PC-9 (cell line): ENCODE measurements around the gene NID2. TPM values are rescaled to one million over a fixed set of nuclear protein-coding genes. Genes with fewer than 3 reads are reported as not detected.

Experiments used
- BruUV-seq: library from RNA; stranded (reverse); fragments of 400-500 nt; replicated peaks from 2 replicates; lab custom pipeline; 2021; lab: Mats Ljungman, UMichigan
- CTCF ChIA-PET: fragments of 300-600 bp; sonication (Branson Sonifier 250); formaldehyde crosslinking; loops from one replicate; lab custom pipeline; 2022; ENCODE audit warnings: antibody characterized with exemption; lab: Charles Lee
- POLR2A ChIA-PET: fragments of 300-600 bp; sonication (Branson Sonifier 250); formaldehyde crosslinking; loops from one replicate; lab custom pipeline; 2022; ENCODE audit warnings: antibody characterized with exemption; ENCODE audit not compliant: unreplicated experiment; lab: Charles Lee
- DNase-seq, 2 experiments: peaks; one replicate each; pipeline versions ENCODE4 v3.0.0 to v3.0.0-alpha.2; 2015 to 2022; ENCODE audit warnings: mixed read lengths in 1 of 2
- H2AFZ ChIP-seq: fragments of 200-600 bp; sonication (generic); 2 replicates; pipeline ENCODE4 v1.8.1; 2017; ENCODE audit warnings: antibody characterized with exemption
- H3F3A ChIP-seq: fragments of 200-600 bp; sonication (generic); 2 replicates; pipeline ENCODE4 v1.8.1; 2017; ENCODE audit warnings: antibody characterized with exemption, mild to moderate bottlenecking, low read depth; ENCODE audit not compliant: insufficient read depth
- H3K27ac ChIP-seq: fragments of 200-600 bp; sonication (generic); 2 replicates; pipeline ENCODE4 v1.6.1; 2016; ENCODE audit warnings: mixed run types
- H3K27me3 ChIP-seq: fragments of 200-600 bp; sonication (generic); 2 replicates; pipeline ENCODE4 v1.6.1; 2016; ENCODE audit warnings: low read depth, mixed run types; ENCODE audit not compliant: insufficient read depth
- H3K36me3 ChIP-seq: fragments of 200-600 bp; sonication (generic); 2 replicates; pipeline ENCODE4 v1.6.1; 2016; ENCODE audit warnings: low read depth, mixed run types
- H3K4me1 ChIP-seq: fragments of 200-600 bp; sonication (generic); replicated peaks from 2 replicates; pipeline ENCODE4 v1.6.1; 2016; ENCODE audit warnings: mixed run types; ENCODE audit not compliant: insufficient read depth
- H3K4me2 ChIP-seq: fragments of 200-600 bp; sonication (generic); 2 replicates; pipeline ENCODE4 v1.6.1; 2017; ENCODE audit warnings: mixed run types
- H3K4me3 ChIP-seq: fragments of 200-600 bp; sonication (generic); 2 replicates; pipeline ENCODE4 v1.6.1; 2016; ENCODE audit warnings: mixed run types
- H3K79me2 ChIP-seq: fragments of 200-600 bp; sonication (generic); 2 replicates; pipeline ENCODE4 v1.6.1; 2017; ENCODE audit warnings: low read depth, mixed run types
- H3K9me2 ChIP-seq: fragments of 200-600 bp; sonication (generic); 2 replicates; pipeline ENCODE4 v1.8.1; 2017; ENCODE audit warnings: mild to moderate bottlenecking; ENCODE audit not compliant: insufficient read depth
- H3K9me3 ChIP-seq: fragments of 200-600 bp; sonication (generic); 2 replicates; pipeline ENCODE4 v1.8.1; 2016; ENCODE audit warnings: low read depth; ENCODE audit not compliant: insufficient read depth
- H4K20me1 ChIP-seq: fragments of 200-600 bp; sonication (generic); 2 replicates; pipeline ENCODE4 v1.8.1; 2017; ENCODE audit not compliant: insufficient read depth
- CTCF ChIP-seq: fragments of 200-600 bp; sonication (generic); conservative IDR thresholded peaks from 2 replicates; pipeline ENCODE4 v1.6.1; 2017; ENCODE audit warnings: mixed run types, antibody characterized with exemption, mild to moderate bottlenecking, moderate library complexity
- EZH2 ChIP-seq: fragments of 200-600 bp; sonication (generic); IDR thresholded peaks from 2 replicates; pipeline ENCODE4 v1.8.0; 2017; ENCODE audit warnings: antibody characterized with exemption, low read depth
- intact Hi-C: fragments of 100-400 bp; cut with micrococcal nuclease; formaldehyde crosslinking; loops from one replicate; pipeline ENCODE4 v1.10.0; 2022; ENCODE audit not compliant: unreplicated experiment
- total RNA-seq: library from RNA; stranded (reverse); gene quantifications from 2 replicates; pipeline ENCODE4 v1.2.3, GENCODE V29; 2021

Gene NID2
- total RNA-seq, 1 experiment from 2014 or later: 0.11 TPM

GRCh38 chr14:52072266-52072780 lies 3.5 kb upstream of the NID2 start:
- intact Hi-C loops: loop anchor here (10.0 kb wide), 1 partner anchor 58 kb away; no protein-coding TSS in a partner anchor
- H3K4me2 ChIP-seq: no peak overlapping the region
- no peaks in the 10 kb centered on the region for H3F3A ChIP-seq
- H3K36me3 ChIP-seq: no peaks in the 10 kb centered on the region
- H2AFZ ChIP-seq: no peak overlapping the region
- H3K9me3 ChIP-seq: no peaks in the 10 kb centered on the region
- no peak overlapping the region for H3K27ac ChIP-seq
- BruUV-seq: no TSS peak
- no peaks in the 10 kb centered on the region for H3K27me3 ChIP-seq
- H4K20me1 ChIP-seq: no peaks in the 10 kb centered on the region
- no peak overlapping the region for H3K4me3 ChIP-seq
- DNase-seq: no peak
- peaks cover 14% of the 10 kb centered on the region for H3K4me1 ChIP-seq
- TF ChIP-seq CTCF (no peak), EZH2 (no peak)
- no peaks in the 10 kb centered on the region for H3K9me2 ChIP-seq
- ChIA-PET CTCF (no interaction called here), POLR2A (no interaction called here)
- no peaks in the 10 kb centered on the region for H3K79me2 ChIP-seq

GRCh38 chr14:52071675-52072074 lies 2.8 kb upstream of the NID2 start:
- ChIA-PET POLR2A (no interaction called here), CTCF (no interaction called here)
- H3F3A ChIP-seq: no peaks in the 10 kb centered on the region
- no peaks in the 10 kb centered on the region for H3K9me2 ChIP-seq
- intact Hi-C loops: loop anchor here (10.0 kb wide), 1 partner anchor 57 kb away; no protein-coding TSS in a partner anchor
- no peak overlapping the region for H3K27ac ChIP-seq
- no peak for TF ChIP-seq EZH2
- TF ChIP-seq CTCF: no peak
- no peak overlapping the region for H3K4me2 ChIP-seq
- BruUV-seq: no TSS peak
- H4K20me1 ChIP-seq: no peaks in the 10 kb centered on the region
- H3K27me3 ChIP-seq: no peaks in the 10 kb centered on the region
- H3K4me1 ChIP-seq: peaks cover 8% of the 10 kb centered on the region
- no peak for DNase-seq
- H3K36me3 ChIP-seq: no peaks in the 10 kb centered on the region
- H3K4me3 ChIP-seq: no peak overlapping the region
- H2AFZ ChIP-seq: no peak overlapping the region
- H3K9me3 ChIP-seq: no peaks in the 10 kb centered on the region
- no peaks in the 10 kb centered on the region for H3K79me2 ChIP-seq

- H3K9me2 ChIP-seq: no peaks in the 10 kb centered on the region
- no peaks in the 10 kb centered on the region for H3K36me3 ChIP-seq
- H3K4me2 ChIP-seq: no peak overlapping the region
- H3F3A ChIP-seq: no peaks in the 10 kb centered on the region
- H3K79me2 ChIP-seq: no peaks in the 10 kb centered on the region
- intact Hi-C loops: loop anchor here (10.0 kb wide), 1 partner anchor 55 kb away; no protein-coding TSS in a partner anchor
- no peaks in the 10 kb centered on the region for H3K4me1 ChIP-seq
- no TSS peak for BruUV-seq
- DNase-seq: no peak
- no peak overlapping the region for H3K27ac ChIP-seq
- H3K27me3 ChIP-seq: no peaks in the 10 kb centered on the region
- H2AFZ ChIP-seq: no peak overlapping the region
- no peaks in the 10 kb centered on the region for H3K9me3 ChIP-seq
- TF ChIP-seq CTCF (no peak), EZH2 (no peak)
- POLR2A ChIA-PET: no interaction called here
- H4K20me1 ChIP-seq: no peaks in the 10 kb centered on the region
- H3K4me3 ChIP-seq: no peak overlapping the region
- CTCF ChIA-PET: no interaction called here
These were observed 1.2 kb upstream of the NID2 start for GRCh38 chr14:52070051-52070431.
